Measurements from ENCODE around the gene CIB4. TPM values are rescaled to one million over a fixed set of nuclear protein-coding genes. Genes with fewer than 3 reads are reported as not detected.

The CIB4 gene
- total and polyA plus RNA-seq, 2 donors from 2014 or later: not detected

- Histone ChIP-seq H3K4me1 (ENCODE audit: control insufficient read depth in 2 of 3, insufficient read depth in 2 of 3, low read depth in 1 of 3, low read length in 3 of 3) (no peaks in the 10 kb centered on the region), H3K9me3 (ENCODE audit: control insufficient read depth in 2 of 3, insufficient read depth in 1 of 3, low read length in 3 of 3) (no peaks in the 10 kb centered on the region), H3K9ac (ENCODE audit: low read length in 3 of 3) (no peak overlapping the region), H3K36me3 (ENCODE audit: control insufficient read depth in 2 of 3, insufficient read depth in 3 of 3, low read length in 3 of 3) (no peaks in the 10 kb centered on the region), H3K4me3 (ENCODE audit: low read length in 3 of 3) (no peak overlapping the region), H3K27ac (ENCODE audit: low read depth in 2 of 2, low read length in 2 of 2) (no peak overlapping the region), H3K27me3 (ENCODE audit: control insufficient read depth, insufficient read depth, low read length) (no peaks in the 10 kb centered on the region)
- intact Hi-C loops (cut with DNase I): no loop called here
- DNase-seq (peak in 1 of 5 donors; percentile 29), FAIRE-seq (no peak)
- TF ChIP-seq CTCF (IDR thresholded peaks at IDR 0.05; ENCODE audit: borderline replicate concordance, extremely low read depth, insufficient read depth): no peak
Measured at GRCh38 chr2:26648516-26648915, 7.3 kb upstream of the CIB4 start.

- FAIRE-seq: no peak
- no peaks in the 10 kb centered on the region for H3K9me3 ChIP-seq (ENCODE audit: control insufficient read depth in 2 of 3, insufficient read depth in 1 of 3, low read length in 3 of 3)
- H3K4me3 ChIP-seq (ENCODE audit: low read length in 3 of 3): no peak overlapping the region
- H3K9ac ChIP-seq (ENCODE audit: low read length in 3 of 3): no peak overlapping the region
- DNase-seq: peak in 1 of 5 donors; percentile 20
- TF ChIP-seq CTCF (IDR thresholded peaks at IDR 0.05; ENCODE audit: borderline replicate concordance, extremely low read depth, insufficient read depth): no peak
- no peaks in the 10 kb centered on the region for H3K4me1 ChIP-seq (ENCODE audit: control insufficient read depth in 2 of 3, insufficient read depth in 2 of 3, low read depth in 1 of 3, low read length in 3 of 3)
- intact Hi-C loops (cut with DNase I): no loop called here
- H3K27ac ChIP-seq (ENCODE audit: low read depth in 2 of 2, low read length in 2 of 2): no peak overlapping the region
- H3K36me3 ChIP-seq (ENCODE audit: control insufficient read depth in 2 of 3, insufficient read depth in 3 of 3, low read length in 3 of 3): no peaks in the 10 kb centered on the region
- no peaks in the 10 kb centered on the region for H3K27me3 ChIP-seq (ENCODE audit: control insufficient read depth, insufficient read depth, low read length)
Measured at GRCh38 chr2:26647981-26648380, 6.8 kb upstream of the CIB4 start.

GRCh38 chr2:26646986-26647672 is 6.0 kb upstream of the CIB4 start:
- intact Hi-C loops (cut with DNase I): no loop called here
- no peaks in the 10 kb centered on the region for H3K27me3 ChIP-seq (ENCODE audit: control insufficient read depth, insufficient read depth, low read length)
- peak in 1 of 5 donors; percentile 20 for DNase-seq
- no peak overlapping the region for H3K4me3 ChIP-seq (ENCODE audit: low read length in 3 of 3)
- no peak for FAIRE-seq
- no peak overlapping the region for H3K9ac ChIP-seq (ENCODE audit: low read length in 3 of 3)
- H3K4me1 ChIP-seq (ENCODE audit: control insufficient read depth in 2 of 3, insufficient read depth in 2 of 3, low read depth in 1 of 3, low read length in 3 of 3): no peaks in the 10 kb centered on the region
- no peaks in the 10 kb centered on the region for H3K9me3 ChIP-seq (ENCODE audit: control insufficient read depth in 2 of 3, insufficient read depth in 1 of 3, low read length in 3 of 3)
- TF ChIP-seq CTCF (IDR thresholded peaks at IDR 0.05; ENCODE audit: borderline replicate concordance, extremely low read depth, insufficient read depth): no peak
- no peak overlapping the region for H3K27ac ChIP-seq (ENCODE audit: low read depth in 2 of 2, low read length in 2 of 2)
- no peaks in the 10 kb centered on the region for H3K36me3 ChIP-seq (ENCODE audit: control insufficient read depth in 2 of 3, insufficient read depth in 3 of 3, low read length in 3 of 3)
